ENCODE data around the gene SGCG. TPM values are rescaled to one million over a fixed set of nuclear protein-coding genes. Genes with fewer than 3 reads are reported as not detected.

The SGCG gene
- polyA plus RNA-seq, 1 experiment, result 0.29 TPM

DNA sequence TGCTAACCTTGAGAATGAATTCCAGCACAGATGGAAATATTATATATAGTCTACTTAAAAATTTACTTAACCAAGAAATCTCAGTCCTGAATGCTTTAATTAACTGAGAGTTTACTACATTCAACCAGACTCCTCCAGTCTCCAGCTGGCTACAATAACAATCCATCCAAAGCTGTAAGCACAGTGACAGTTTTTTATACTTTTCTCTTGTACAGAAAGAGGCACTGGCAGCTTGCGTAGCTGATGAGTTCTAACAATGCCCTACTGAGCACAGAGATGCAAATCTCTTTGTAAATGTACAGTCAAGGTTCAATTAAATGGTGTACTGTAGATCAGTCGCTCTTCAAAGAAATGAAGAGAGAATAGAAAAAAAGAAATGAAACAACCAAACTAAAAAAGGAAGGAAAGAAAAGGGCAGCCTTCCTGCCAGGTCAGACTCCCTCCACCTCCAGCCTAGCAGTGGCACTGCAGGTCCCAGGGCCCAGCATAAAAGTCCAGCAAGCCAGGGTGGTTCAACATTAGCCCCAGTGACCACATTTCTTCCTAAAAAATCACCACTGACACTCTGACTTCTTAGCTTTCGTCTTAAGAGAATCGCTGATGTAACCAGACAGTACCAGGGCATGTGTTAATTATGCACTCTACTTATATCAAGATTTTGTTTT is 164.3 kb downstream of the SGCG start:
- TF ChIP-seq, protein P1, sequence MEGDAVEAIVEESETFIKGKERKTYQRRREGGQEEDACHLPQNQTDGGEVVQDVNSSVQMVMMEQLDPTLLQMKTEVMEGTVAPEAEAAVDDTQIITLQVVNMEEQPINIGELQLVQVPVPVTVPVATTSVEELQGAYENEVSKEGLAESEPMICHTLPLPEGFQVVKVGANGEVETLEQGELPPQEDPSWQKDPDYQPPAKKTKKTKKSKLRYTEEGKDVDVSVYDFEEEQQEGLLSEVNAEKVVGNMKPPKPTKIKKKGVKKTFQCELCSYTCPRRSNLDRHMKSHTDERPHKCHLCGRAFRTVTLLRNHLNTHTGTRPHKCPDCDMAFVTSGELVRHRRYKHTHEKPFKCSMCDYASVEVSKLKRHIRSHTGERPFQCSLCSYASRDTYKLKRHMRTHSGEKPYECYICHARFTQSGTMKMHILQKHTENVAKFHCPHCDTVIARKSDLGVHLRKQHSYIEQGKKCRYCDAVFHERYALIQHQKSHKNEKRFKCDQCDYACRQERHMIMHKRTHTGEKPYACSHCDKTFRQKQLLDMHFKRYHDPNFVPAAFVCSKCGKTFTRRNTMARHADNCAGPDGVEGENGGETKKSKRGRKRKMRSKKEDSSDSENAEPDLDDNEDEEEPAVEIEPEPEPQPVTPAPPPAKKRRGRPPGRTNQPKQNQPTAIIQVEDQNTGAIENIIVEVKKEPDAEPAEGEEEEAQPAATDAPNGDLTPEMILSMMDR (IDR thresholded peaks at IDR 0.05; ENCODE audit: insufficient read depth, low read depth, low read length), result no peak
- POLR2A ChIA-PET, result no interaction called here
- peaks cover 2% of the 10 kb centered on the region; the same call in 1 of the 2 replicates for H3K36me3 ChIP-seq (ENCODE audit: control insufficient read depth, insufficient read depth, low read length)
- H3K27me3 ChIP-seq (ENCODE audit: control insufficient read depth, insufficient read depth, low read length), result no peaks in the 10 kb centered on the region
- H3K4me3 ChIP-seq (ENCODE audit: low read depth, low read length), result no peak overlapping the region
- DNase-seq (ENCODE audit: low read depth), result no peak
- CTCF ChIA-PET, result interaction anchor here (1.3 to 1.5 kb wide), 2 partner anchors 11 to 34 kb away, joined by 3 to 4 read pairs; no protein-coding TSS in a partner anchor

DNA sequence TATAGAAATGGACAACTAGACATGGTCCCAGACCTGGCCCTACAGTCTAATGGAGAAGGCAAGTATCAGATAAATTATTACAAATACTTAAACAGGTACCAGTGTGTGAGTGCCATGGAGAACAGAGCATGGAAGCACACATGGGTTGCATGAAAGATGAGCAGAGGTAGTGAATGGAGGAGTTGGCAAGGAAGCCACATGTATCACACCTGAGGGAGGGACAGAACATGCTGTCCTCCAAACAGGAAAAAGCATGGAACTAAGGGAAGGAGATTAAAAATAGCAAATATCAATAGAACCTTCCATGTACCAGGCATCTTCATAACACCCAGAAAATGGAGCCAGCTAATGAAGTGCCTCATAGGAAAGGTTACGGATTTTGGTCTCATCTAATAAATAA is 166.8 kb downstream of the SGCG start:
- H3K36me3 ChIP-seq (ENCODE audit: control insufficient read depth, insufficient read depth, low read length), result peaks cover 2% of the 10 kb centered on the region
- ChIA-PET POLR2A (no interaction called here), CTCF (interaction anchor here (1.5 kb wide), 1 partner anchor 116 kb away, joined by 3 read pairs; no protein-coding TSS in a partner anchor)
- H3K4me3 ChIP-seq (ENCODE audit: low read depth, low read length), result no peak overlapping the region
- no peak for DNase-seq (ENCODE audit: low read depth)
- TF ChIP-seq, protein P1 (IDR thresholded peaks at IDR 0.05; ENCODE audit: insufficient read depth, low read depth, low read length), result no peak
- no peaks in the 10 kb centered on the region for H3K27me3 ChIP-seq (ENCODE audit: control insufficient read depth, insufficient read depth, low read length)

DNA sequence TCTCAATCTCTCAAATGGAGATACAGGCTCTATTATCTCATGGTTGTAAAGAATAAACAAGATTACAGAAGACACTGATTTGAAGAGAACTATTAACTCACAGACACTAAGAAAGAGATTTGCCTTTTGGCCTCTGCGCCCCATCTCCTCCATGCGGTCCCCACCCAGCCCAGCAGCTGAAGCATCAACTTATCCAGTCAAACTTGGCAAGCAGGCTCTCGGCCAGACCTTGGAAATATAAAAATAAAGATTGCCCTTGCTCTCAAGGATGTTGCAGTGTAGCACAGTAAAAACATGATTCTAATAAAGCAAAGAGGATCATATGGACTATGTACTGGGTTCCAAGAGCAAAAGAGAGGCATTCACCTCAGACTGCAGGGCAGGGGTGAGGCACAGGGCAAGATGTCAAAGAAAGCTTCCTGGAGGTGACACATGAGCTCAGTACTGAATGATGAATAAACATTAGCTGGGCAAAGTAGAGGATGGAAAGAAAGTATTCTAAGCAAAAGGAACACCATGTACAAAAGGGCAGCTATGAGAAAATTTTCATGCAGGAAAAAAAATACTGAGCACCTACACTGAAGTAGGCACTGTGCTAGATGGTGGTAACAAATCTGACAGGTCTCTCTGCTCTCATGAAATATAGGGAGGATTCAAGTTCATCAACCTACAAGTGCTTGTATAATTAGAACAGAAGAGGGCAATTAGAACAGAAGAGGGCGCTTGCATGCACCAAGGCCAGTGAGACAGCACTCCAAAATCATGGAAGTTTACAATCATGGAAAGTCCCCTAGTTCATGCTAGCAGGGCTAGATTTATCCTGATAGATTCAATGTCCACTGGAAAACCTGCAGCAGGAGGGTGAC is 167.7 kb downstream of the SGCG start:
- ChIA-PET POLR2A (no interaction called here), CTCF (interaction anchor here (0.6 to 1.5 kb wide), 2 partner anchors 52 to 117 kb away, joined by 3 read pairs; no protein-coding TSS in a partner anchor)
- Histone ChIP-seq H3K27me3 (ENCODE audit: control insufficient read depth, insufficient read depth, low read length) (no peaks in the 10 kb centered on the region), H3K4me3 (ENCODE audit: low read depth, low read length) (no peak overlapping the region), H3K36me3 (ENCODE audit: control insufficient read depth, insufficient read depth, low read length) (peaks cover 5% of the 10 kb centered on the region)
- TF ChIP-seq, protein P1 (IDR thresholded peaks at IDR 0.05; ENCODE audit: insufficient read depth, low read depth, low read length), result no peak
- no peak for DNase-seq (ENCODE audit: low read depth)

DNA sequence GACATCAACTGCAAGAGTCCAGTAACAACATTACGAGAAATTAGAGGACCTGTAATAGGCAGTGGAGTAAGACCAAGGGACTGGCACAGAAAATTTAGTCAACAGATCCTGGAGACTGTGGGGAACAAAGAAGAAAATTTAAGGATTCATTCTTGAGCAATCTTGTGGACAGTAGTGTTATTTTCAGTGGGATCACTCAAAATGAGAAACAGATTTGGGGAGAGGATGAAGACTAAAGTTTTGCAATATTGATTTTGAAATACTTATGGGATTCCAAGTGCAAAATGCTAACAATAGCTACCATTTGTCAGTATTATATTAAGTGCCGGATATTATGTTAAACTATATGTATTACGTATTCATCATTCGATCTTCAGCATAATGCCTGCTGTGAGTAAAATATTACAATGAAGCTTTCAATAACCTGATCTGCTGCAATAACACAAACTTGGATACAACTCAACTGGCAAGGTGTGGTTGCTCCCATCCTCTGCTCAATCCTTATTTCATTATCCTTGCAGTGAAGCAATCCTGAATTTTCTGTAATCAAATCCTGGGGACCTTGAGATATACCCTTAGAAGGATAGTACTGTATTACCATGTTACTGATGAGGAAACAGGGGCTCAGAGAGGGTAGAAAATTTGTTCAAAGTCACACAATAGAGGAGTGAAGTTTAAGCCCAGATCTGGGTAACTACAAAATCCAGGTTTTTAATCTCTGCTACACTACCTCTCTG is 168.6 kb downstream of the SGCG start:
- POLR2A ChIA-PET, result no interaction called here
- DNase-seq (ENCODE audit: low read depth), result peak; percentile 18
- CTCF ChIA-PET, result no interaction called here
- TF ChIP-seq, protein P1 (IDR thresholded peaks at IDR 0.05; ENCODE audit: insufficient read depth, low read depth, low read length), result no peak
- Histone ChIP-seq H3K36me3 (ENCODE audit: control insufficient read depth, insufficient read depth, low read length) (peaks cover 5% of the 10 kb centered on the region), H3K27me3 (ENCODE audit: control insufficient read depth, insufficient read depth, low read length) (no peaks in the 10 kb centered on the region), H3K4me3 (ENCODE audit: low read depth, low read length) (no peak overlapping the region)

All from BJ (cell line).